ENCODE data around the gene IRF2BP1.

IRF2BP1 gene

DNA sequence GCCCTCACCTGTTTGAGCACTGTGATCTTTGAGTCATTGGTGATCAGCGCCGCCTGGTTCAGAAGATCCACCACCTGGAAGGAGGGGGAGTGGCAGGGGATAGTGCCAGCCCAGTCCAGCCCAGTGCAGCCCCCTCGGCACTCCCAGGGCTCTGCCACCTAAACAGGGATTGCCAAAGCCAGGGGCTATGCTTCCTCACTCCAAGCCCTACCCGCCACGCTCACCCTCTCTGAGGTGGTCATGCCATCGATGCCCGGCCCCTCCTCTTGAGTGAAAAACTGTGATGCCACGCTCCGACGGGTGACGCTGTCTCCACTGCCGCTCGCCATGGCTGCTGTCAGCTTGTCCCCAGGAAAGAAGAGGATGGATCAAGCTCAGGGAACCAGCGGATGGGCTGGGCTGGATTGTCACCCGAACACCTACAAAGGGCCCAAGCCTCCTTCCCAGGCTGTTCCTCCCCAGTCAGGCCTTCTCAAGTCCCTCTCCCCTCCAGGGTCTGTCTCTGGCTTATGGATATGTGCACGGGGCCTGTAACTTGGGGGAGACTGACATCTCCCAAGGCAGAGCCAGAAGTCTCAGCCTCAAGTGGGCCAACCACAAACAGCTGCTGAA is 31.7 kb downstream of the IRF2BP1 start:
- DNase-seq = no peak
- no peak for TF ChIP-seq CTCF (IDR thresholded peaks at IDR 0.05)
- Histone ChIP-seq H3K36me3 (peaks cover 42 to 84% (median 57%) of the 10 kb centered on the region in 3 donors), H3K4me3 (no peak overlapping the region), H3K4me1 (no peaks in the 10 kb centered on the region), H3K9me3 (no peaks in the 10 kb centered on the region), H3K27ac (no peak overlapping the region), H3K27me3 (no peaks in the 10 kb centered on the region)
- intact Hi-C loops (cut with DNase I; ENCODE audit: low total_unique reads) = no loop called here

DNA sequence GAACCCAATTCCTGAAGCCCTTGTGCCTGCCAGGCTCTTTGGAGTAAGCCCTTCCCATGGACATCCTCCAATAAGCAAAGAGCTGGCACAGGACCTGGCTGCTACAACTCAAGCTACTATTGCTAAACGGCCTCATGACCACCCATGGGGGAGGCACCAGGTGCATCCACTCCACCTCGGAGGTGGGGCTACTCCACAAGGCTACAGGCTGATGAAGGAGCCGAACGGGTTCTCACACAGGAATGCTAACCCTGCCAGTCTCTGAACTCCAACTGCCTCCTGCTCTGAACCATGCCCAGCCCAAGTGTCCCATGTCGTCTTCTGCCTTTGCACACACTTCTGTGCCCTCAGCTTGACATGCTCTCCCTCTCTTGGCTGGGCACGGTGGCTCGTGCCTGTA is 33.0 kb downstream of the IRF2BP1 start:
- H3K36me3 ChIP-seq = peaks cover 54 to 87% (median 63%) of the 10 kb centered on the region in 3 donors
- no peak for TF ChIP-seq CTCF (IDR thresholded peaks at IDR 0.05)
- intact Hi-C loops (cut with DNase I; ENCODE audit: low total_unique reads) = no loop called here

GRCh38 chr19:45852145-45852750 is 33.7 kb downstream of the IRF2BP1 start:
- no peak for TF ChIP-seq CTCF (IDR thresholded peaks at IDR 0.05)
- no peak overlapping the region for H3K27ac ChIP-seq
- no peak overlapping the region for H3K4me3 ChIP-seq
- DNase-seq = no peak
- no peaks in the 10 kb centered on the region for H3K4me1 ChIP-seq
- intact Hi-C loops (cut with DNase I; ENCODE audit: low total_unique reads) = no loop called here
- H3K36me3 ChIP-seq = peaks cover 61 to 92% (median 70%) of the 10 kb centered on the region in 3 donors
- no peaks in the 10 kb centered on the region for H3K27me3 ChIP-seq
- no peaks in the 10 kb centered on the region for H3K9me3 ChIP-seq

More for the DNA sequence above, 33.0 kb downstream of the IRF2BP1 start:
- H3K9me3 ChIP-seq = no peaks in the 10 kb centered on the region
- no peaks in the 10 kb centered on the region for H3K27me3 ChIP-seq
- H3K4me3 ChIP-seq = no peak overlapping the region
- no peaks in the 10 kb centered on the region for H3K4me1 ChIP-seq
- H3K27ac ChIP-seq = no peak overlapping the region
- DNase-seq = no peak

DNA sequence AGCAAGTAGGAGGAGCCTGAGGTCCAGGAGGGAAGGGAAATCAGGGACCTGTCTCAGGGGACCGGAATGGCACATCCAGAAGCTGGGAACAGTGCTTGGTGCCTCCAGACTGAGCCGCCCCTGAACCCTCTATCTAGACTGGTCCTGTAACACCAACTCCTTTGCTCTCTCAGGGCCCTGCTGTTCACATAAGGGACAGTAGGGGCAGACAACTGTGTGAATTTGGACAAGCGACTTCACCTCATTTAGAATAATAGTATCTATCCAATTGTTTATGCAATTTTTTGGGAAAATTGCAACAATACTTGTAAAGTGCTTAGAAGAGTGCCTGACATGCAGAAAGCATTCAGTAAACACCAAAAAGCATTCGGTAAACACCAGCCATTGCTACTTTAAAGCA is 37.0 kb downstream of the IRF2BP1 start:
- no peaks in the 10 kb centered on the region for H3K27me3 ChIP-seq
- no peak overlapping the region for H3K27ac ChIP-seq
- H3K36me3 ChIP-seq = peaks cover 75 to 95% (median 95%) of the 10 kb centered on the region in 3 donors
- no peaks in the 10 kb centered on the region for H3K9me3 ChIP-seq
- no peak for TF ChIP-seq CTCF (IDR thresholded peaks at IDR 0.05)
- intact Hi-C loops (cut with DNase I; ENCODE audit: low total_unique reads) = no loop called here
- H3K4me3 ChIP-seq = no peak overlapping the region
- no peaks in the 10 kb centered on the region for H3K4me1 ChIP-seq
- DNase-seq = no peak

DNA sequence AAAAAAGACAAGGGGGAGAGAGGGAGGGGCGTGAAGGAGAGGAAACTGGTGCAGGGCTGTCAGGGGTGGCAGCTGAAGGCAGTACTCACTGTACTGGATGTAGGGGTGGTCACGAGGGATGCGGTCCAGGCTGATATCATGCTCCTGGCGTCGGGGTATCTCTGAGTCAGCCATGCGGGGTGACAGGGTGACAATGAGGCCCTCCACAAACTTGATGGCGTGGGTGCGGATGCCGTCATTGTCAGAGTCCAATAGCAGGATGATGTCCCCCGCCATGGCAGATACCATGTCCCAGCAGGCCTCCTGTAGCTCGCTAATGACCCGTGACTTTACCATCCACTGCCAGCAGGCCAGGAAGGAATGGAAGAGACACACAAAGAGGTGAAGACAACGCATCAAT is 38.3 kb downstream of the IRF2BP1 start:
- no peak for DNase-seq
- Histone ChIP-seq H3K27me3 (no peaks in the 10 kb centered on the region), H3K27ac (no peak overlapping the region), H3K4me3 (no peak overlapping the region), H3K9me3 (no peaks in the 10 kb centered on the region), H3K36me3 (peaks cover 84 to 97% (median 95%) of the 10 kb centered on the region in 3 donors), H3K4me1 (no peaks in the 10 kb centered on the region)
- intact Hi-C loops (cut with DNase I; ENCODE audit: low total_unique reads) = no loop called here
- no peak for TF ChIP-seq CTCF (IDR thresholded peaks at IDR 0.05)
